ENCODE results near the gene ZSCAN9. TPM values are rescaled to one million over a fixed set of nuclear protein-coding genes. Genes with fewer than 3 reads are reported as not detected.

The ZSCAN9 gene
- total and polyA plus RNA-seq, 2 of the 13 experiments (the other 11 are each of a cell fraction or from before 2014, with no cell fraction given) = 14.6 to 17.8 TPM

DNA sequence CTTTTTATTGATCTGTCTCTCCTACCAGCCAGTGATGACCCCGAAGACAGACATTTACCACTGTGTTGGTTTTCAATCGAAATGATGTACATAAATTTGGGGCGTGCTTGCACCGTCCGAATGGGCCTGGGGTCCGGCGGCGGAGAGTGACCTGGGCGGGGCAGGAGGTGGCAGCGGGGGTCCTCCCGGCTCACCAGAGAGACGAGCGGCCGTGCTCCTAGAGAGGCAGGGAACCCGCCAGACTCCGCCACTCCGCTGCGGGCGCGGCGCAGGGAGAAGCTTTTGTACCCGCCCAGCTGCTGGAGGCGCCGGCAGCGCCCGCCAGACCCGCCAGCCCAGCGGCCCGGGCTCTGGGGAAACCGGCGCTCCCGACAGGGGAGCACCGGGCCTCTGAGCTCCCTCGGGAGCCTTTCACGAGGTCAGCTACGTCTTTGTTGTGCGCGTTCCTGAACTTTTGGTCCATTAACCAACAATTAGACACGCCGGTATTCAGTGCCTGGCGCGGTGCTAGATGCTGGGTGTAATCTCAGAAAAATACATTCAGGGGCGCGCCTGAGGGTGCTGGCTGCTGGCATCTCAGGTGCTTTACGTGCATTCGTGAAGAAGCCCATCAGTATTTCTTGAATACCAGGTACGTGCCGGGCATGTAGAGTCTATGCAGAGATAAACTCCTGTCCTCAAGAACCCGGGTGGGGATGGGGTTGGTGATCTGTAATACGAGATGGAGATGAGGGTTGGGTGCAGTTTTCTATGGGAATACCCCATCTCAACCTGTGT is 56.4 kb downstream of the ZSCAN9 start, which contains the start of gene PGBD1 (continued):
- TF ChIP-seq, protein P1, sequence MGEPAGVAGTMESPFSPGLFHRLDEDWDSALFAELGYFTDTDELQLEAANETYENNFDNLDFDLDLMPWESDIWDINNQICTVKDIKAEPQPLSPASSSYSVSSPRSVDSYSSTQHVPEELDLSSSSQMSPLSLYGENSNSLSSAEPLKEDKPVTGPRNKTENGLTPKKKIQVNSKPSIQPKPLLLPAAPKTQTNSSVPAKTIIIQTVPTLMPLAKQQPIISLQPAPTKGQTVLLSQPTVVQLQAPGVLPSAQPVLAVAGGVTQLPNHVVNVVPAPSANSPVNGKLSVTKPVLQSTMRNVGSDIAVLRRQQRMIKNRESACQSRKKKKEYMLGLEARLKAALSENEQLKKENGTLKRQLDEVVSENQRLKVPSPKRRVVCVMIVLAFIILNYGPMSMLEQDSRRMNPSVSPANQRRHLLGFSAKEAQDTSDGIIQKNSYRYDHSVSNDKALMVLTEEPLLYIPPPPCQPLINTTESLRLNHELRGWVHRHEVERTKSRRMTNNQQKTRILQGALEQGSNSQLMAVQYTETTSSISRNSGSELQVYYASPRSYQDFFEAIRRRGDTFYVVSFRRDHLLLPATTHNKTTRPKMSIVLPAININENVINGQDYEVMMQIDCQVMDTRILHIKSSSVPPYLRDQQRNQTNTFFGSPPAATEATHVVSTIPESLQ (CRISPR knock-in tag; conservative IDR thresholded peaks at IDR 0.05) = no peak
- TF ChIP-seq TOPORS (CRISPR knock-in tag; IDR thresholded peaks at IDR 0.05) (peak; percentile 66; the same call in 1 of the 2 replicates), KMT2B (CRISPR knock-in tag; IDR thresholded peaks at IDR 0.05) (peak; percentile 97), ZNF792 (CRISPR knock-in tag; IDR thresholded peaks at IDR 0.05) (peak; percentile 82; the same call in 1 of the 2 replicates), ZNF761 (CRISPR knock-in tag; conservative IDR thresholded peaks at IDR 0.05) (no peak), THAP11 (CRISPR knock-in tag; IDR thresholded peaks at IDR 0.05) (peak; percentile 81), ZBTB3 (CRISPR knock-in tag; IDR thresholded peaks at IDR 0.05; ENCODE audit: borderline replicate concordance, low read depth) (no peak), ZMYM4 (CRISPR knock-in tag; IDR thresholded peaks at IDR 0.05) (peak; percentile 78), ISL2 (CRISPR knock-in tag; IDR thresholded peaks at IDR 0.05) (peak; percentile 78), ZFP82 (CRISPR knock-in tag; IDR thresholded peaks at IDR 0.05; ENCODE audit: borderline replicate concordance) (no peak), ZNF878 (CRISPR knock-in tag; IDR thresholded peaks at IDR 0.05) (no peak), CEBPG (CRISPR knock-in tag; IDR thresholded peaks at IDR 0.05) (no peak), ZNF816 (CRISPR knock-in tag; IDR thresholded peaks at IDR 0.05; ENCODE audit: borderline replicate concordance) (peak; percentile 65; the same call in 1 of the 2 replicates), ZNF768 (CRISPR knock-in tag; IDR thresholded peaks at IDR 0.05) (peak; percentile 75; the same call in 1 of the 2 replicates)
- TF ChIP-seq, protein P2, sequence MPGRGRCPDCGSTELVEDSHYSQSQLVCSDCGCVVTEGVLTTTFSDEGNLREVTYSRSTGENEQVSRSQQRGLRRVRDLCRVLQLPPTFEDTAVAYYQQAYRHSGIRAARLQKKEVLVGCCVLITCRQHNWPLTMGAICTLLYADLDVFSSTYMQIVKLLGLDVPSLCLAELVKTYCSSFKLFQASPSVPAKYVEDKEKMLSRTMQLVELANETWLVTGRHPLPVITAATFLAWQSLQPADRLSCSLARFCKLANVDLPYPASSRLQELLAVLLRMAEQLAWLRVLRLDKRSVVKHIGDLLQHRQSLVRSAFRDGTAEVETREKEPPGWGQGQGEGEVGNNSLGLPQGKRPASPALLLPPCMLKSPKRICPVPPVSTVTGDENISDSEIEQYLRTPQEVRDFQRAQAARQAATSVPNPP (CRISPR knock-in tag; IDR thresholded peaks at IDR 0.05) = peak; percentile 54; the same call in 1 of the 2 replicates
- TF ChIP-seq, protein P3, sequence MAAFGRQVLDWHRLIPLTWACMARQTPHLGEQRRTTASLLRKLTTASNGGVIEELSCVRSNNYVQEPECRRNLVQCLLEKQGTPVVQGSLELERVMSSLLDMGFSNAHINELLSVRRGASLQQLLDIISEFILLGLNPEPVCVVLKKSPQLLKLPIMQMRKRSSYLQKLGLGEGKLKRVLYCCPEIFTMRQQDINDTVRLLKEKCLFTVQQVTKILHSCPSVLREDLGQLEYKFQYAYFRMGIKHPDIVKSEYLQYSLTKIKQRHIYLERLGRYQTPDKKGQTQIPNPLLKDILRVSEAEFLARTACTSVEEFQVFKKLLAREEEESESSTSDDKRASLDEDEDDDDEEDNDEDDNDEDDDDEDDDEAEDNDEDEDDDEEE (CRISPR knock-in tag; IDR thresholded peaks at IDR 0.05) = no peak
- TF ChIP-seq, protein P4, sequence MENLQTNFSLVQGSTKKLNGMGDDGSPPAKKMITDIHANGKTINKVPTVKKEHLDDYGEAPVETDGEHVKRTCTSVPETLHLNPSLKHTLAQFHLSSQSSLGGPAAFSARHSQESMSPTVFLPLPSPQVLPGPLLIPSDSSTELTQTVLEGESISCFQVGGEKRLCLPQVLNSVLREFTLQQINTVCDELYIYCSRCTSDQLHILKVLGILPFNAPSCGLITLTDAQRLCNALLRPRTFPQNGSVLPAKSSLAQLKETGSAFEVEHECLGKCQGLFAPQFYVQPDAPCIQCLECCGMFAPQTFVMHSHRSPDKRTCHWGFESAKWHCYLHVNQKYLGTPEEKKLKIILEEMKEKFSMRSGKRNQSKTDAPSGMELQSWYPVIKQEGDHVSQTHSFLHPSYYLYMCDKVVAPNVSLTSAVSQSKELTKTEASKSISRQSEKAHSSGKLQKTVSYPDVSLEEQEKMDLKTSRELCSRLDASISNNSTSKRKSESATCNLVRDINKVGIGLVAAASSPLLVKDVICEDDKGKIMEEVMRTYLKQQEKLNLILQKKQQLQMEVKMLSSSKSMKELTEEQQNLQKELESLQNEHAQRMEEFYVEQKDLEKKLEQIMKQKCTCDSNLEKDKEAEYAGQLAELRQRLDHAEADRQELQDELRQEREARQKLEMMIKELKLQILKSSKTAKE (CRISPR knock-in tag; IDR thresholded peaks at IDR 0.05; ENCODE audit: borderline replicate concordance) = no peak
- TF ChIP-seq, protein P5, sequence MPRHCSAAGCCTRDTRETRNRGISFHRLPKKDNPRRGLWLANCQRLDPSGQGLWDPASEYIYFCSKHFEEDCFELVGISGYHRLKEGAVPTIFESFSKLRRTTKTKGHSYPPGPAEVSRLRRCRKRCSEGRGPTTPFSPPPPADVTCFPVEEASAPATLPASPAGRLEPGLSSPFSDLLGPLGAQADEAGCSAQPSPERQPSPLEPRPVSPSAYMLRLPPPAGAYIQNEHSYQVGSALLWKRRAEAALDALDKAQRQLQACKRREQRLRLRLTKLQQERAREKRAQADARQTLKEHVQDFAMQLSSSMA (CRISPR knock-in tag; IDR thresholded peaks at IDR 0.05) = no peak
